Measurements from ENCODE around the gene C1QL1. TPM values are rescaled to one million over a fixed set of nuclear protein-coding genes. Genes with fewer than 3 reads are reported as not detected.

The C1QL1 gene
- total and polyA plus RNA-seq, 9 of the 15 experiments (the other 6 are each of a cell fraction or from before 2014, with no cell fraction given), result 0.07 to 0.12 (median 0.09) TPM; not detected in 6

DNA sequence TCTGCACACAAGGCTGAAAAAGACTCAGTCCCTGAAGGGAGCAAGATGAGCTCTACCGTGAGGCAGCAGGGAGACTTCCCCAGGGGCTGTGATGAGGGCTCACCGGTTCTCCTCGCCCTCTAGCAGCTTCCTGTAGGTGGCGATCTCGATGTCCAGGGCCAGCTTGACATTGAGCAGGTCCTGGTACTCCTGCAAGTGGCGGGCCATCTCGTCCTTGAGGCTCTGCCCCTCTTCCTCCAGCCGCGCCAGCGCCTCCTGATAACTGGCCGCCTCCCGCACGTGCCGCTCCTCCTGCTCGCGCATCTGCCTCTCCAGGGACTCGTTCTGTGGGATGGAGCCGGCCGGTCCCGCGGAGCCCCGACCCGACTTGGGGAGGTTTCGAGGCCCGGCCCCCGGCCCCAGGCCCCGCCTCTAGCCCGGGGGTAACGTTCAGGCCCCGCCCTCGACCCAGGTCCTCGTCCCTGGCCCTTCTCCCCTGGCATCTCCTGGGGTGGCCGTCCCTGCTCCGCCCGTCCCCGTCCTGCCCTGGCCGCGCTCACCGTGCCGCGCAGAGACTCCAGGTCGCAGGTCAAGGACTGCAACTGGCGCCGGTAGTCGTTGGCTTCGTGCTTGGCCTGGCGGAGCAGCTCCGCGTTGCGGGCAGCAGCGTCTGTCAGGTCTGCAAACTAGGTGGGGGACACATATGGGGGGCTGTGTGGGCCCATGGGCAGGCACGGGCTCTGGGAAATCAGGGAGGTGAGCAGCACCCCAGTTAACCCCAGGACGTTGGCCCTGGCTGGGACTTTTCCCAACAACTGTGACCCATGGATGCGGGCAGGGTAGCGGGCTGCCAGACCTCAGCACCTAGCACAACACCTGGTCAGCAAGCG is 56.7 kb downstream of the C1QL1 start (continued):
- TF ChIP-seq MGA (IDR thresholded peaks at IDR 0.05) (peak; percentile 45; the same call in 1 of the 2 replicates), UBTF (IDR thresholded peaks at IDR 0.05; ENCODE audit: borderline replicate concordance in 1 of 2, low read depth in 2 of 2, low read length in 2 of 2) (0 out of 4 replicates have a peak, but pooled peaks of 1 of the 2 experiments have one; percentile 53), SRSF9 (IDR thresholded peaks at IDR 0.05; ENCODE audit: borderline replicate concordance, low read depth, low read length) (no peak), SMC3 (conservative IDR thresholded peaks at IDR 0.05; ENCODE audit: insufficient read depth, low read depth, low read length) (0 out of 2 replicates have a peak, but pooled peaks have one; percentile 25), SMARCA5 (IDR thresholded peaks at IDR 0.05) (no peak), SMAD4 (CRISPR knock-in tag; conservative IDR thresholded peaks at IDR 0.05) (0 out of 2 replicates have a peak, but pooled peaks have one; percentile 43)
- TF ChIP-seq, protein P1, sequence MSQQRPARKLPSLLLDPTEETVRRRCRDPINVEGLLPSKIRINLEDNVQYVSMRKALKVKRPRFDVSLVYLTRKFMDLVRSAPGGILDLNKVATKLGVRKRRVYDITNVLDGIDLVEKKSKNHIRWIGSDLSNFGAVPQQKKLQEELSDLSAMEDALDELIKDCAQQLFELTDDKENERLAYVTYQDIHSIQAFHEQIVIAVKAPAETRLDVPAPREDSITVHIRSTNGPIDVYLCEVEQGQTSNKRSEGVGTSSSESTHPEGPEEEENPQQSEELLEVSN (IDR thresholded peaks at IDR 0.05; ENCODE audit: borderline replicate concordance in 1 of 2, extremely low read depth in 1 of 2, insufficient read depth in 1 of 2, insufficient read length in 1 of 2, low read depth in 1 of 2, low read length in 1 of 2, poor library complexity in 1 of 2, severe bottlenecking in 1 of 2), result peak in 1 of 2 experiments; percentile 72

All from K562 (cell line).